ENCODE data around the gene HEPHL1.

GRCh38 chr11:94152678-94153065, 131.5 kb downstream of the HEPHL1 start:
- no peak for TF ChIP-seq YY1 (IDR thresholded peaks at IDR 0.05; ENCODE audit: insufficient read depth, insufficient read length)
- TF ChIP-seq SUZ12 (IDR thresholded peaks at IDR 0.05; ENCODE audit: extremely low read depth, insufficient read depth, insufficient read length), result no peak
- no peak for TF ChIP-seq ZNF274 (IDR thresholded peaks at IDR 0.05; ENCODE audit: low read depth, low read length)
